Neural cell (in vitro differentiated cells): ENCODE results near the gene E2F3.

Experiments
- CTCF ChIP-seq: fragments of 450-650 bp; IDR thresholded peaks from 2 replicates; pipeline ENCODE4 v1.5.1; 2014; ENCODE audit warnings: antibody characterized with exemption, mild to moderate bottlenecking, moderate library complexity; ENCODE audit not compliant: poor library complexity, severe bottlenecking
- EP300 ChIP-seq: fragments of 450-650 bp; conservative IDR thresholded peaks from 2 replicates; pipeline ENCODE4 v1.6.1; 2014; ENCODE audit warnings: antibody characterized with exemption, mild to moderate bottlenecking, moderate library complexity; ENCODE audit not compliant: poor library complexity, severe bottlenecking
- EZH2 ChIP-seq: fragments of 200-600, 300-800 bp; shearing (Covaris generic), sonication (generic); IDR thresholded peaks from 2 replicates; pipeline ENCODE4 v1.6.1; 2014; ENCODE audit warnings: antibody characterized with exemption, low read length, borderline replicate concordance, mild to moderate bottlenecking; ENCODE audit not compliant: insufficient read depth, poor library complexity, severe bottlenecking
- POLR2AphosphoS5 ChIP-seq: IDR thresholded peaks from 2 replicates; pipeline ENCODE4 v1.6.1; 2012
- RAD21 ChIP-seq: fragments of 450-650 bp; conservative IDR thresholded peaks from 2 replicates; pipeline ENCODE4 v1.6.1; 2014; ENCODE audit warnings: antibody characterized with exemption, mild to moderate bottlenecking, moderate library complexity
- REST ChIP-seq: IDR thresholded peaks from 2 replicates; pipeline ENCODE4 v1.6.1; 2012; ENCODE audit warnings: borderline replicate concordance
- SMC3 ChIP-seq: fragments of 450-650 bp; conservative IDR thresholded peaks from 2 replicates; pipeline ENCODE4 v1.6.1; 2014; ENCODE audit warnings: antibody characterized with exemption, mild to moderate bottlenecking, moderate library complexity; ENCODE audit not compliant: poor library complexity
- TAF1 ChIP-seq: IDR thresholded peaks from 2 replicates; pipeline ENCODE4 v1.6.1; 2012; ENCODE audit warnings: low read depth

GRCh38 chr6:20411953-20412681, 10.4 kb downstream of the E2F3 start:
- TF ChIP-seq EZH2 (no peak), CTCF (no peak), POLR2AphosphoS5 (no peak), EP300 (no peak), RAD21 (no peak), REST (no peak), SMC3 (no peak), TAF1 (no peak)
